HepG2 (cell line): ENCODE data around the gene RAD51C. TPM values are rescaled to one million over a fixed set of nuclear protein-coding genes. Genes with fewer than 3 reads are reported as not detected.

Experiments
- CBX5 ChIP-seq: sonication (generic); formaldehyde crosslinking; IDR thresholded peaks from 2 replicates; pipeline ENCODE4 v1.4.0; 2020; ENCODE audit warnings: missing genetic modification reagents, borderline replicate concordance
- DR1 ChIP-seq: sonication (generic); formaldehyde crosslinking; IDR thresholded peaks from 2 replicates; pipeline ENCODE4 v1.8.0; 2021; ENCODE audit warnings: mild to moderate bottlenecking, missing genetic modification reagents, inconsistent platforms
- ELF1 ChIP-seq: sonication (generic); formaldehyde crosslinking; IDR thresholded peaks from 2 replicates; pipeline ENCODE4 v1.4.0; 2020; ENCODE audit warnings: missing genetic modification reagents
- GABPB1 ChIP-seq: IDR thresholded peaks from 2 replicates; pipeline ENCODE4 v1.6.1; 2016; ENCODE audit warnings: mild to moderate bottlenecking, missing genetic modification reagents, moderate library complexity, missing compliant biosample characterization
- HIVEP1 ChIP-seq: sonication (generic); formaldehyde crosslinking; IDR thresholded peaks from 2 replicates; pipeline ENCODE4 v1.4.0; 2020; ENCODE audit warnings: mild to moderate bottlenecking, missing genetic modification reagents
- KLF9 ChIP-seq: IDR thresholded peaks from 2 replicates; pipeline ENCODE4 v1.6.1; 2016; ENCODE audit warnings: low read depth
- KMT2A ChIP-seq: sonication (generic); formaldehyde crosslinking; IDR thresholded peaks from 2 replicates; pipeline ENCODE4 v1.4.0; 2020; ENCODE audit warnings: missing genetic modification reagents
- NFRKB ChIP-seq: fragments of 450-650 bp; IDR thresholded peaks from 2 replicates; pipeline ENCODE4 v1.6.1; 2017
- PCBP1 ChIP-seq: fragments of 200-400 bp; formaldehyde crosslinking; IDR thresholded peaks from 2 replicates; pipeline ENCODE4 v1.6.1; 2017; ENCODE audit warnings: mild to moderate bottlenecking, low read depth, low read length, borderline replicate concordance
- POLR2AphosphoS2 ChIP-seq: IDR thresholded peaks from 2 replicates; pipeline ENCODE4 v1.6.1; 2011; ENCODE audit warnings: low read depth, low read length, improper control_type of control experiment
- ZBTB21 ChIP-seq: sonication (generic); formaldehyde crosslinking; IDR thresholded peaks from 2 replicates; pipeline ENCODE4 v1.4.0; 2020; ENCODE audit warnings: missing genetic modification reagents
- ZFYVE20 ChIP-seq: sonication (generic); formaldehyde crosslinking; IDR thresholded peaks from 2 replicates; pipeline ENCODE4 v1.8.0; 2023; ENCODE audit warnings: low read depth, mild to moderate bottlenecking, moderate library complexity, missing genetic modification reagents, borderline replicate concordance
- ZNF260 ChIP-seq: sonication (generic); formaldehyde crosslinking; IDR thresholded peaks from 2 replicates; pipeline ENCODE4 v1.4.0; 2020; ENCODE audit warnings: missing genetic modification reagents, low read depth, mild to moderate bottlenecking, borderline replicate concordance
- ZNF33A ChIP-seq: sonication (generic); formaldehyde crosslinking; IDR thresholded peaks from 2 replicates; pipeline ENCODE4 v1.5.1; 2020; ENCODE audit warnings: missing genetic modification reagents, mild to moderate bottlenecking, moderate library complexity, borderline replicate concordance
- ZNF367 ChIP-seq: sonication (generic); formaldehyde crosslinking; IDR thresholded peaks from 2 replicates; pipeline ENCODE4 v1.4.0; 2020; ENCODE audit warnings: missing genetic modification reagents, borderline replicate concordance
- polyA plus RNA-seq, 8 experiments: library from polyadenylated mRNA; depleted of rRNA in 3 of 8; stranded (reverse) in 7 of 8; unstranded in 1 of 8; fragments of >200 nt; fragmentation: Illumina TruSeq in 4 of 8; extraction: Trizol in 4 of 8; gene quantifications; 2 replicates each; pipeline versions ENCODE4 v1.2.1 to v1.2.3, GENCODE V29; 2011 to 2016; ENCODE audit warnings: low read depth in 4 of 8, missing spikeins in 1 of 8, mixed read lengths in 1 of 8; ENCODE audit not compliant: insufficient read depth in 1 of 8
- total RNA-seq, 5 experiments: library from RNA; depleted of rRNA; stranded (reverse); fragments of >200 nt; fragmentation: Illumina TruSeq; extraction: Trizol; gene quantifications; 2 replicates each; pipeline ENCODE4 v1.2.3, GENCODE V29; 2016; ENCODE audit warnings: low read depth in 1 of 5
- TF ChIP-seq, protein P1 (sequence below): sonication (generic); formaldehyde crosslinking; conservative IDR thresholded peaks from 2 replicates; pipeline ENCODE4 v1.8.1; 2023; ENCODE audit warnings: missing genetic modification reagents
- TF ChIP-seq, protein P2 (sequence below): sonication (generic); formaldehyde crosslinking; IDR thresholded peaks from 2 replicates; pipeline ENCODE4 v1.5.1; 2020; ENCODE audit warnings: missing genetic modification reagents, mild to moderate bottlenecking, borderline replicate concordance
- TF ChIP-seq, protein P3 (sequence below): sonication (generic); formaldehyde crosslinking; IDR thresholded peaks from 2 replicates; pipeline ENCODE4 v1.8.1; 2023; ENCODE audit warnings: mild to moderate bottlenecking, missing genetic modification reagents
- TF ChIP-seq, protein P4 (sequence below): sonication (generic); formaldehyde crosslinking; IDR thresholded peaks from 2 replicates; pipeline ENCODE4 v1.4.0; 2020; ENCODE audit warnings: missing genetic modification reagents
- TF ChIP-seq, protein P5 (sequence below): sonication (generic); formaldehyde crosslinking; IDR thresholded peaks from 2 replicates; pipeline ENCODE4 v1.5.0; 2020; ENCODE audit warnings: missing genetic modification reagents
- TF ChIP-seq, protein P6 (sequence below): sonication (generic); formaldehyde crosslinking; IDR thresholded peaks from 2 replicates; pipeline ENCODE4 v1.4.0; 2020; ENCODE audit warnings: low read depth, mild to moderate bottlenecking, missing genetic modification reagents

The RAD51C gene
- total and polyA plus RNA-seq, 2 of the 13 experiments (the other 11 are each of a cell fraction or from before 2014, with no cell fraction given) = 38.5 to 106 TPM

DNA sequence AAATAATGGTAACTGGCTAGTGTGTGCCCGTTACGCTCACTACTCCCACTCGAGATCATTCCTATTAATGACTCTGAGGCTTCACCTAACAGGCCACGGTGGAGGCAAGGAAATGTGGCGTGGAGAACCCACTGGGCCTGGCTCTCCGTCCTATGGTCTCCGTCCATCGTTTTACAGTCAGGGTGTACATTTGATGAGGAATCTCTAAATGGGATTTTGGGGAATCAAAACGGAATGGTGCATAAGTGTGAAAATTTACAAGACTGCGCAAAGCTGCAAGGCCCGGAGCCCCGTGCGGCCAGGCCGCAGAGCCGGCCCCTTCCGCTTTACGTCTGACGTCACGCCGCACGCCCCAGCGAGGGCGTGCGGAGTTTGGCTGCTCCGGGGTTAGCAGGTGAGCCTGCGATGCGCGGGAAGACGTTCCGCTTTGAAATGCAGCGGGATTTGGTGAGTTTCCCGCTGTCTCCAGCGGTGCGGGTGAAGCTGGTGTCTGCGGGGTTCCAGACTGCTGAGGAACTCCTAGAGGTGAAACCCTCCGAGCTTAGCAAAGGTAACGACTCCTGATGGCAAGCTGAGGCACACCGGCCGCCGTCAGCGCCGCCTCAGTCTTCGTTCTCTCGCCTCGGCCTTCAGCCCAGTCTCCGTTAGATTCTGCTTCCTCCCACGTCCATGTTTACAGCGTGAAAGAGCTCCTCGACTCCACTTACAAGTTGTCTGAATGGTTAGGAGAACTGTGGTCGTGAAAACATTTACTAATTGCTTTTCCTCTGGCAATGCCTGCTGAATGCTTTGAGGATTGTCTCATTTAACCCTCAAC lies at the start of gene RAD51C (continued):
- TF ChIP-seq, protein P1, sequence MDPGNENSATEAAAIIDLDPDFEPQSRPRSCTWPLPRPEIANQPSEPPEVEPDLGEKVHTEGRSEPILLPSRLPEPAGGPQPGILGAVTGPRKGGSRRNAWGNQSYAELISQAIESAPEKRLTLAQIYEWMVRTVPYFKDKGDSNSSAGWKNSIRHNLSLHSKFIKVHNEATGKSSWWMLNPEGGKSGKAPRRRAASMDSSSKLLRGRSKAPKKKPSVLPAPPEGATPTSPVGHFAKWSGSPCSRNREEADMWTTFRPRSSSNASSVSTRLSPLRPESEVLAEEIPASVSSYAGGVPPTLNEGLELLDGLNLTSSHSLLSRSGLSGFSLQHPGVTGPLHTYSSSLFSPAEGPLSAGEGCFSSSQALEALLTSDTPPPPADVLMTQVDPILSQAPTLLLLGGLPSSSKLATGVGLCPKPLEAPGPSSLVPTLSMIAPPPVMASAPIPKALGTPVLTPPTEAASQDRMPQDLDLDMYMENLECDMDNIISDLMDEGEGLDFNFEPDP (CRISPR knock-in tag) = 0 out of 2 replicates have a peak, but pooled peaks have one; percentile 70
- TF ChIP-seq ZFYVE20 (CRISPR knock-in tag) (0 out of 2 replicates have a peak, but pooled peaks have one; percentile 50), PCBP1 (0 out of 2 replicates have a peak, but pooled peaks have one; percentile 77), POLR2AphosphoS2 (no peak), DR1 (CRISPR knock-in tag) (peak; percentile 52; the same call in 1 of the 2 replicates), KMT2A (peak; percentile 98), GABPB1 (peak; percentile 98), CBX5 (CRISPR knock-in tag) (peak; percentile 90; the same call in 1 of the 2 replicates), HIVEP1 (CRISPR knock-in tag) (peak; percentile 77), NFRKB (no peak), ZBTB21 (CRISPR knock-in tag) (peak; percentile 72), ZNF367 (CRISPR knock-in tag) (peak; percentile 91; the same call in 1 of the 2 replicates), ELF1 (peak; percentile 92), ZNF33A (CRISPR knock-in tag) (no peak), KLF9 (CRISPR knock-in tag) (peak; percentile 95), ZNF260 (CRISPR knock-in tag) (no peak)
- TF ChIP-seq, protein P2, sequence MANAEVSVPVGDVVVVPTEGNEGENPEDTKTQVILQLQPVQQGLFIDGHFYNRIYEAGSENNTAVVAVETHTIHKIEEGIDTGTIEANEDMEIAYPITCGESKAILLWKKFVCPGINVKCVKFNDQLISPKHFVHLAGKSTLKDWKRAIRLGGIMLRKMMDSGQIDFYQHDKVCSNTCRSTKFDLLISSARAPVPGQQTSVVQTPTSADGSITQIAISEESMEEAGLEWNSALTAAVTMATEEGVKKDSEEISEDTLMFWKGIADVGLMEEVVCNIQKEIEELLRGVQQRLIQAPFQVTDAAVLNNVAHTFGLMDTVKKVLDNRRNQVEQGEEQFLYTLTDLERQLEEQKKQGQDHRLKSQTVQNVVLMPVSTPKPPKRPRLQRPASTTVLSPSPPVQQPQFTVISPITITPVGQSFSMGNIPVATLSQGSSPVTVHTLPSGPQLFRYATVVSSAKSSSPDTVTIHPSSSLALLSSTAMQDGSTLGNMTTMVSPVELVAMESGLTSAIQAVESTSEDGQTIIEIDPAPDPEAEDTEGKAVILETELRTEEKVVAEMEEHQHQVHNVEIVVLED = peak; percentile 100
- TF ChIP-seq, protein P3, sequence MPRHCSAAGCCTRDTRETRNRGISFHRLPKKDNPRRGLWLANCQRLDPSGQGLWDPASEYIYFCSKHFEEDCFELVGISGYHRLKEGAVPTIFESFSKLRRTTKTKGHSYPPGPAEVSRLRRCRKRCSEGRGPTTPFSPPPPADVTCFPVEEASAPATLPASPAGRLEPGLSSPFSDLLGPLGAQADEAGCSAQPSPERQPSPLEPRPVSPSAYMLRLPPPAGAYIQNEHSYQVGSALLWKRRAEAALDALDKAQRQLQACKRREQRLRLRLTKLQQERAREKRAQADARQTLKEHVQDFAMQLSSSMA = peak; percentile 80
- TF ChIP-seq, protein P4, sequence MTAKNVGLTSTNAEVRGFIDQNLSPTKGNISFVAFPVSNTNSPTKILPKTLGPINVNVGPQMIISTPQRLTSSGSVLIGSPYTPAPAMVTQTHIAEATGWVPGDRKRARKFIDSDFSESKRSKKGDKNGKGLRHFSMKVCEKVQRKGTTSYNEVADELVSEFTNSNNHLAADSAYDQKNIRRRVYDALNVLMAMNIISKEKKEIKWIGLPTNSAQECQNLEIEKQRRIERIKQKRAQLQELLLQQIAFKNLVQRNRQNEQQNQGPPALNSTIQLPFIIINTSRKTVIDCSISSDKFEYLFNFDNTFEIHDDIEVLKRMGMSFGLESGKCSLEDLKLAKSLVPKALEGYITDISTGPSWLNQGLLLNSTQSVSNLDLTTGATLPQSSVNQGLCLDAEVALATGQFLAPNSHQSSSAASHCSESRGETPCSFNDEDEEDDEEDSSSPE (CRISPR knock-in tag) = peak; percentile 99
- TF ChIP-seq, protein P5, sequence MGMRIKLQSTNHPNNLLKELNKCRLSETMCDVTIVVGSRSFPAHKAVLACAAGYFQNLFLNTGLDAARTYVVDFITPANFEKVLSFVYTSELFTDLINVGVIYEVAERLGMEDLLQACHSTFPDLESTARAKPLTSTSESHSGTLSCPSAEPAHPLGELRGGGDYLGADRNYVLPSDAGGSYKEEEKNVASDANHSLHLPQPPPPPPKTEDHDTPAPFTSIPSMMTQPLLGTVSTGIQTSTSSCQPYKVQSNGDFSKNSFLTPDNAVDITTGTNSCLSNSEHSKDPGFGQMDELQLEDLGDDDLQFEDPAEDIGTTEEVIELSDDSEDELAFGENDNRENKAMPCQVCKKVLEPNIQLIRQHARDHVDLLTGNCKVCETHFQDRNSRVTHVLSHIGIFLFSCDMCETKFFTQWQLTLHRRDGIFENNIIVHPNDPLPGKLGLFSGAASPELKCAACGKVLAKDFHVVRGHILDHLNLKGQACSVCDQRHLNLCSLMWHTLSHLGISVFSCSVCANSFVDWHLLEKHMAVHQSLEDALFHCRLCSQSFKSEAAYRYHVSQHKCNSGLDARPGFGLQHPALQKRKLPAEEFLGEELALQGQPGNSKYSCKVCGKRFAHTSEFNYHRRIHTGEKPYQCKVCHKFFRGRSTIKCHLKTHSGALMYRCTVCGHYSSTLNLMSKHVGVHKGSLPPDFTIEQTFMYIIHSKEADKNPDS (CRISPR knock-in tag) = peak; percentile 71; the same call in 1 of the 2 replicates
- TF ChIP-seq, protein P6, sequence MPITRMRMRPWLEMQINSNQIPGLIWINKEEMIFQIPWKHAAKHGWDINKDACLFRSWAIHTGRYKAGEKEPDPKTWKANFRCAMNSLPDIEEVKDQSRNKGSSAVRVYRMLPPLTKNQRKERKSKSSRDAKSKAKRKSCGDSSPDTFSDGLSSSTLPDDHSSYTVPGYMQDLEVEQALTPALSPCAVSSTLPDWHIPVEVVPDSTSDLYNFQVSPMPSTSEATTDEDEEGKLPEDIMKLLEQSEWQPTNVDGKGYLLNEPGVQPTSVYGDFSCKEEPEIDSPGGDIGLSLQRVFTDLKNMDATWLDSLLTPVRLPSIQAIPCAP (CRISPR knock-in tag) = 0 out of 2 replicates have a peak, but pooled peaks have one; percentile 80
